DOHH2 (cell line): ENCODE data around the gene CXCL12.

Source experiments
- H3F3A ChIP-seq: fragments of 200-600 bp; sonication (generic), shearing (Covaris generic); 2 replicates; pipeline ENCODE4 v1.6.0; 2016; ENCODE audit warnings: antibody characterized with exemption, mild to moderate bottlenecking; ENCODE audit not compliant: control insufficient read depth, insufficient read depth
- H3K27ac ChIP-seq: fragments of 200-600 bp; sonication (generic); 2 replicates; pipeline ENCODE4 v1.5.1; 2014; ENCODE audit warnings: low read depth, mild to moderate bottlenecking, low read length, moderate library complexity
- H3K27me3 ChIP-seq: fragments of 200-600 bp; sonication (generic); 2 replicates; pipeline ENCODE4 v1.6.1; 2014; ENCODE audit warnings: mild to moderate bottlenecking, low read length, mixed read lengths; ENCODE audit not compliant: control insufficient read depth
- H3K36me3 ChIP-seq: fragments of 200-600 bp; sonication (generic); 2 replicates; pipeline ENCODE4 v1.6.1; 2014; ENCODE audit warnings: mild to moderate bottlenecking, low read length, moderate library complexity, mixed read lengths; ENCODE audit not compliant: control insufficient read depth
- H3K4me1 ChIP-seq: fragments of 200-600 bp; sonication (generic); 2 replicates; pipeline ENCODE4 v1.6.1; 2014; ENCODE audit warnings: mild to moderate bottlenecking, low read length, mixed read lengths; ENCODE audit not compliant: control insufficient read depth
- H3K4me2 ChIP-seq: fragments of 200-600 bp; sonication (generic); 2 replicates; pipeline ENCODE4 v1.6.0; 2014; ENCODE audit warnings: mild to moderate bottlenecking, low read length, moderate library complexity
- H3K4me3 ChIP-seq: fragments of 200-600 bp; sonication (generic); 2 replicates; pipeline ENCODE4 v1.5.1; 2014; ENCODE audit warnings: mild to moderate bottlenecking, low read length, mixed read lengths
- H3K79me2 ChIP-seq: fragments of 200-600 bp; sonication (generic); 2 replicates; pipeline ENCODE4 v1.6.1; 2014; ENCODE audit warnings: mild to moderate bottlenecking, low read length, mixed read lengths; ENCODE audit not compliant: control insufficient read depth
- H3K9me2 ChIP-seq: fragments of 200-600 bp; sonication (generic); replicated peaks from 2 replicates; pipeline ENCODE4 v1.6.1; 2014; ENCODE audit warnings: mild to moderate bottlenecking, low read length, mixed read lengths; ENCODE audit not compliant: control insufficient read depth
- H3K9me3 ChIP-seq: fragments of 200-600 bp; sonication (generic); 2 replicates; pipeline ENCODE4 v1.6.1; 2014; ENCODE audit warnings: antibody characterized with exemption, low read length, mixed read lengths; ENCODE audit not compliant: control insufficient read depth, insufficient read depth
- H4K20me1 ChIP-seq: fragments of 200-600 bp; sonication (generic); 2 replicates; pipeline ENCODE4 v1.6.0; 2014; ENCODE audit warnings: low read depth, mild to moderate bottlenecking, antibody characterized with exemption, low read length, moderate library complexity; ENCODE audit not compliant: control insufficient read depth, insufficient read depth
- CTCF ChIP-seq: fragments of 200-600 bp; sonication (generic); IDR thresholded peaks from one replicate; pipeline ENCODE4 v1.5.1; 2014; ENCODE audit warnings: antibody characterized with exemption, mild to moderate bottlenecking, low read depth, low read length; ENCODE audit not compliant: poor library complexity, severe bottlenecking
- EZH2phosphoT487 ChIP-seq: fragments of 200-600 bp; sonication (generic); IDR thresholded peaks from 2 replicates; pipeline ENCODE4 v1.6.1; 2017; ENCODE audit warnings: borderline replicate concordance, mild to moderate bottlenecking, antibody characterized with exemption, low read length, moderate library complexity, mixed read lengths

Gene CXCL12

GRCh38 chr10:44402465-44403195 lies 17.7 kb upstream of the CXCL12 start:
- Histone ChIP-seq H3K79me2 (no peaks in the 10 kb centered on the region), H3K36me3 (no peaks in the 10 kb centered on the region), H3K4me2 (no peak overlapping the region), H3K4me3 (no peak overlapping the region), H3F3A (no peaks in the 10 kb centered on the region), H3K27me3 (peaks cover 6% of the 10 kb centered on the region; the same call in 1 of the 2 replicates), H3K9me3 (no peaks in the 10 kb centered on the region), H3K27ac (no peak overlapping the region), H3K4me1 (no peaks in the 10 kb centered on the region), H4K20me1 (no peaks in the 10 kb centered on the region), H3K9me2 (no peaks in the 10 kb centered on the region)
- TF ChIP-seq CTCF: no peak

GRCh38 chr10:44400541-44400940 lies 15.6 kb upstream of the CXCL12 start:
- Histone ChIP-seq H3K9me3 (no peaks in the 10 kb centered on the region), H3F3A (no peaks in the 10 kb centered on the region), H3K36me3 (no peaks in the 10 kb centered on the region), H3K9me2 (no peaks in the 10 kb centered on the region), H3K4me2 (no peak overlapping the region), H3K27ac (no peak overlapping the region), H3K4me3 (no peak overlapping the region), H4K20me1 (no peaks in the 10 kb centered on the region), H3K4me1 (no peaks in the 10 kb centered on the region), H3K27me3 (peaks cover 6% of the 10 kb centered on the region; the same call in 1 of the 2 replicates), H3K79me2 (no peaks in the 10 kb centered on the region)
- no peak for TF ChIP-seq EZH2phosphoT487
- no peak for TF ChIP-seq CTCF

GRCh38 chr10:44399659-44400451 lies 15.0 kb upstream of the CXCL12 start:
- no peak overlapping the region for H3K4me3 ChIP-seq
- peaks cover 6% of the 10 kb centered on the region; the same call in 1 of the 2 replicates for H3K27me3 ChIP-seq
- no peak for TF ChIP-seq EZH2phosphoT487
- no peak for TF ChIP-seq CTCF
- no peaks in the 10 kb centered on the region for H3F3A ChIP-seq
- no peak overlapping the region for H3K4me2 ChIP-seq
- H3K36me3 ChIP-seq: no peaks in the 10 kb centered on the region
- H3K4me1 ChIP-seq: no peaks in the 10 kb centered on the region
- H4K20me1 ChIP-seq: no peaks in the 10 kb centered on the region
- H3K9me2 ChIP-seq: no peaks in the 10 kb centered on the region
- H3K79me2 ChIP-seq: no peaks in the 10 kb centered on the region
- no peak overlapping the region for H3K27ac ChIP-seq
- no peaks in the 10 kb centered on the region for H3K9me3 ChIP-seq
